Aorta (tissue), 5 donors: Measurements from ENCODE around the gene TUG1. TPM values are rescaled to one million over a fixed set of nuclear protein-coding genes. Genes with fewer than 3 reads are reported as not detected.

ENCODE experiments used
- ATAC-seq: fragments of 200-7000 bp; cut with Tn5 transposase; one replicate; pipeline ENCODE4 v1.9.1; 2022; ENCODE audit warnings: moderate library complexity; ENCODE audit not compliant: low FRiP score
- DNase-seq, 2 donors: peaks; one replicate each; pipeline ENCODE4 v3.0.0-alpha.2; 2020
- H3K27ac ChIP-seq, 2 donors: one replicate each; pipeline ENCODE4 v1.5.1; 2013; ENCODE audit warnings: low read length in 2 of 2, mild to moderate bottlenecking in 2 of 2, moderate library complexity in 2 of 2, control low read depth in 1 of 2, inconsistent platforms in 1 of 2, low read depth in 1 of 2
- H3K27me3 ChIP-seq, 2 donors: one replicate each; pipeline ENCODE4 v1.6.1; 2013; ENCODE audit warnings: control low read depth in 1 of 2, low read length in 1 of 2, mild to moderate bottlenecking in 1 of 2, moderate library complexity in 1 of 2; ENCODE audit not compliant: insufficient read depth in 2 of 2, control insufficient read depth in 1 of 2
- H3K36me3 ChIP-seq, 2 donors: one replicate each; pipeline ENCODE4 v1.6.1; 2013; ENCODE audit warnings: control low read depth in 1 of 2, low read length in 1 of 2, mild to moderate bottlenecking in 1 of 2; ENCODE audit not compliant: insufficient read depth in 2 of 2, control insufficient read depth in 1 of 2
- H3K4me1 ChIP-seq, 2 donors: one replicate each; pipeline ENCODE4 v1.6.1; 2013; ENCODE audit warnings: low read length in 2 of 2, control low read depth in 1 of 2, mild to moderate bottlenecking in 1 of 2, moderate library complexity in 1 of 2; ENCODE audit not compliant: insufficient read depth in 2 of 2, control insufficient read depth in 1 of 2
- H3K4me3 ChIP-seq, 2 donors: one replicate each; pipeline ENCODE4 v1.5.1; 2013; ENCODE audit warnings: low read length in 2 of 2, control low read depth in 1 of 2, mild to moderate bottlenecking in 1 of 2
- H3K9me3 ChIP-seq: one replicate; pipeline ENCODE4 v1.6.1; 2013; ENCODE audit warnings: mild to moderate bottlenecking, low read length; ENCODE audit not compliant: control insufficient read depth
- WGBS, 2 donors: extraction: QIAGEN DNeasy Blood & Tissue Kit; methylation state at CpG; one replicate each; pipeline ENCODE4 v1.1.7; 2013; 5-methylcytosine and 5-hydroxymethylcytosine counted together
- intact Hi-C, 2 donors: fragments of 100-400 bp; cut with DNase I; formaldehyde crosslinking; loops; one replicate each; pipeline versions ENCODE4 v1.14.2 to v1.15.0; 2022
- polyA plus RNA-seq, 2 donors: library from polyadenylated mRNA; stranded (reverse); fragments of 200-250 nt; gene quantifications; one replicate each; pipeline ENCODE4 v1.2.3, GENCODE V29; 2013
- total RNA-seq, 2 donors: library from RNA; stranded (reverse); fragmentation: NEBNext Ultra II Directional; extraction: Animal tissue kit (Norgen Biotek cat#: 25700); gene quantifications; one replicate each; pipeline ENCODE4 v1.2.1, GENCODE V29; 2021
- donor health status: healthy with polysubstance abuse.
- donor health status: Bipolar disorder and iron deficiency.
- donor health status: DM: no; HTN: no; CAD: no.
- donor health status: DM: no; HTN: no; CAD: no.
- donor health status: DM: yes; HTN: yes; CAD: no.

Gene TUG1
- total and polyA plus RNA-seq, 4 donors: 10.6 to 89.4 (median 77.0) TPM

- Histone ChIP-seq H3K36me3 (peaks cover 10 to 23% of the 10 kb centered on the region in 2 donors), H3K9me3 (no peaks in the 10 kb centered on the region), H3K27ac (no peak overlapping the region), H3K4me1 (no peaks in the 10 kb centered on the region), H3K4me3 (no peak overlapping the region), H3K27me3 (no peaks in the 10 kb centered on the region)
- ATAC-seq: no peak
- intact Hi-C loops: loop anchor here (10.0 kb wide), 1 partner anchor 293 kb away; the partner anchor contains the start of gene SLC35E4 (in 2 of the 2)
- DNase-seq: no peak
- 92 to 95% methylated on average over 10 of the region's 10 CpGs for WGBS, 2 donors
Measured at GRCh38 chr22:30927806-30928205, 41.3 kb upstream of the TUG1 start.

- Histone ChIP-seq H3K36me3 (peaks cover 10 to 24% of the 10 kb centered on the region in 2 donors), H3K4me3 (no peak overlapping the region), H3K27me3 (no peaks in the 10 kb centered on the region), H3K4me1 (no peaks in the 10 kb centered on the region), H3K27ac (no peak overlapping the region), H3K9me3 (no peaks in the 10 kb centered on the region)
- WGBS, 2 donors: 94 to 95% methylated on average over 6 of the region's 6 CpGs
- DNase-seq (no peak), ATAC-seq (no peak)
- intact Hi-C loops: loop anchor here (10.0 kb wide), 1 partner anchor 294 kb away; the partner anchor contains the start of gene SLC35E4 (in 2 of the 2)
Measured at GRCh38 chr22:30928401-30928800, 40.7 kb upstream of the TUG1 start.

DNA sequence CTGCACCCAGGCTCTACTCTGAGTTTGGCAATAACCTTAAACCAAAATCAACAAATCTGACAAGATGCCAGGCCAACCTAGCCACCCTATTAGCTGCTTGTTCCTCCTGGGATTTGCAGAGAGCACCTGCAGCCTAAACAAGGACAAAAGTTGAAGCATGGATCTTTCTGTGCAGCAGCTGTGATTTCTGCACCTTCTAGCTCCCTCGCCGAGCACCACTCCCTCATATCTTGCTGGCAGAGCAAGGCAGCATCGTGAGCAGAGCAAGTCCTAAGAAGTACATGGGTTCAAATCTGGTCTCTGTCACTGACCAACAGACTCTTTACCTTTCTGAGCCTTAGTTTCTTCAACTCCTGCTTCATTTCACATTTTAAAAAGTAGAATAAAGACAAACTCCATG, 38.8 kb upstream of the TUG1 start:
- Histone ChIP-seq H3K4me3 (no peak overlapping the region), H3K9me3 (no peaks in the 10 kb centered on the region), H3K4me1 (no peaks in the 10 kb centered on the region), H3K36me3 (peaks cover 10 to 39% of the 10 kb centered on the region in 2 donors), H3K27ac (no peak overlapping the region), H3K27me3 (no peaks in the 10 kb centered on the region)
- WGBS, 2 donors: 74 to 75% methylated on average over 3 of the region's 3 CpGs
- intact Hi-C loops: no loop called here
- no peak for DNase-seq
- no peak for ATAC-seq

DNA sequence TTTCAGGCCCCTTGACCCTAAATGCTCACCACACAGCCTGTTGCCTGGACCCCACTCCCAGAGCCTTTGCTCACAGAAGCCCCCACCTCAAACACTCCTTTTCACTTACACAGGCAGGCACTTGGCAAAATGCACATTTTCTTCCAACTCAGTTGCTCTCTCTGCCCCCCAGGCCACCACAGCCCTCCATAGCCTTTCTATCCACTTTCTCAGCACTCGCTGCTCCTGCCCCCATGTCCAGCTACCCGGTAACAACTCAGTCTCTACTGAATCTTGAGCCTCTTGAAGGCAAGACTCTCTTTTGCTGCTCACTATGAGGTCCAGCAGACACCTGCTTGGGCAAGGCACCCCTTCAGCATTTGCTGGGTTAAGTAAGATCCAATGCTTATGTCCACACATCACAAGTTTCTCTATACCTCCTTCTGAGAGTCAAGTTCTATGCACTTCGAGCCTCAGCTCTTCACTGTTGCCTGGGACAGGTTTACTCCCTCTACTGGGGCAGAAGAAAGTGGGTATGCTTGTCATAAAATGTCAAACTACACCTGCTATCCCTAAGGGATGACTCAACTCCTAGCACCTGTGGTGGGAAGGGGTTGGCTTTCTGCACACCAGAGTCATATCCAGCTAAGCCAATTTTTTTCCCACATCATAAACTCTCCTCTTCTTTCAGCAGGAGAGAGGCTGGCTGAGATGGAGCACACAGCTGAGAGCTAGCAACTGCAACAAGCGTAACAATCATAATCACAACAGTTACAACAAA, 37.3 kb upstream of the TUG1 start:
- Histone ChIP-seq H3K4me1 (no peaks in the 10 kb centered on the region), H3K27me3 (no peaks in the 10 kb centered on the region), H3K36me3 (peaks cover 10 to 38% of the 10 kb centered on the region in 2 donors), H3K4me3 (no peak overlapping the region), H3K9me3 (no peaks in the 10 kb centered on the region), H3K27ac (no peak overlapping the region)
- DNase-seq (no peak), ATAC-seq (no peak)
- intact Hi-C loops: no loop called here
- 91 to 96% methylated on average over 4 of the region's 4 CpGs for WGBS, 2 donors

DNA sequence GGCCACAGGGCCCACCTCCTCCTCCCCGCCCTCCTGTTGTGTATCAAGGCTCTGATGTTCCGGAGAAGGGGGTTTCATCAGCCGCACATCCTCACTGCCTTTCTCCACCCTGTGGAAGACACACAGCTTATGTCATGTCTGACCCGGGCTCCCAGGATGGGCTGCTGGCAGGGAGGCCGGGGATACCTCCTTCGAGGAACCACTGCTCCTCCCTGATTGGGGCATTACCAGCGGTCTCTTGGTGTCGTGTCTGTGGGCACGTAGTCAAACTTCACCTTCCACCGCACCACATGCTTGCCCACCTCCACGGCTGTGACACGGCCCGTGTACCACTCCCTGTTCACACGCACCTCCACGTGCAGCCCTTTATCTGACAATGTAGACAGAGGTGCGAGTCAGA, 36.4 kb upstream of the TUG1 start:
- ATAC-seq (no peak), DNase-seq (no peak)
- Histone ChIP-seq H3K9me3 (no peaks in the 10 kb centered on the region), H3K36me3 (peaks cover 7 to 42% of the 10 kb centered on the region in 2 donors), H3K27me3 (no peaks in the 10 kb centered on the region), H3K27ac (no peak overlapping the region), H3K4me1 (no peaks in the 10 kb centered on the region), H3K4me3 (no peak overlapping the region)
- intact Hi-C loops: no loop called here
- 91 to 92% methylated on average over 16 of the region's 16 CpGs for WGBS, 2 donors

DNA sequence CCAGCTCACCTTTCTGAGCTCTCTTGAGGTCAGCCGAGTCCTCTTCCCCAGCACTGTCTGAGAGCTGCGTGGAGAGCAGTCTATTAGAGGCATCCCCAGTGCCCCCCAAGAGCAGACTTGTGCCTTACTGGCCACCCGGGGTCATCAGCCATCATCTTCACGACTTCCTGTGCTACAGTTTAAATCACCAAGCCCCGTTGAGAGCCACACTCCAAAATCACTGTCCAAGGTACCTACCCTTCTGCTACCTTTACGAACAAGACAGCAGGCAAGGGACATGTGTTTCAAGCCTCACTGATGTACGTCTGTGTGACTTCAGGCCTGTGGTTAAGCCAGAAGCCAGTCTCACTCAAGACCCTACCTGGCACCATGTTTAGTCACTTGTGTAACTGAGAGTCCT, 35.6 kb upstream of the TUG1 start:
- DNase-seq (no peak), ATAC-seq (no peak)
- Histone ChIP-seq H3K4me1 (no peaks in the 10 kb centered on the region), H3K27ac (no peak overlapping the region), H3K27me3 (no peaks in the 10 kb centered on the region), H3K36me3 (peaks cover 4 to 37% of the 10 kb centered on the region in 2 donors), H3K4me3 (no peak overlapping the region), H3K9me3 (no peaks in the 10 kb centered on the region)
- intact Hi-C loops: no loop called here
- WGBS, 2 donors: 78 to 79% methylated on average over 7 of the region's 7 CpGs

DNA sequence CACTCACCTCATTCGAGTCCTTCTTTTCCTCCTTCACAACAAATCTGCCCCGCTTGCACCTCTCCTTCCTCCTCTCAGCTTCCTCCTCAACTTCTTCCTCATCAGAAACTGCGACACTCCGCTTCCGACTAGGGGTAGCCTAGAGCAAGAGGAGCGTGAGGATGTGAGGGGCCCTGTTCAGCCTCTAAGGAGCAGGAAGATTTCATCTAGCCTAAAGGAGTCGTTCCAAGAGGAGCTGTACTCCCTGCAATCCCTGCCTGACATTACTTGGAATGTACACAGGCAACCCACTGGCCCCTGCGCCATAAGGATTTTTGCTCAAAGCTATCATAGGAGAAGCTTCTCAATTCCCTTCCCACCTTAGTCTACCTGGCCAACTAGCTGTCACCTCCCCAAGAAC, 35.0 kb upstream of the TUG1 start:
- intact Hi-C loops: no loop called here
- DNase-seq (no peak), ATAC-seq (no peak)
- Histone ChIP-seq H3K9me3 (no peaks in the 10 kb centered on the region), H3K27ac (no peak overlapping the region), H3K36me3 (peaks cover 3 to 37% of the 10 kb centered on the region in 2 donors), H3K27me3 (no peaks in the 10 kb centered on the region), H3K4me1 (no peaks in the 10 kb centered on the region), H3K4me3 (no peak overlapping the region)
- 93 to 99% methylated on average over 8 of the region's 8 CpGs for WGBS, 2 donors

GRCh38 chr22:30940685-30941362, 28.2 kb upstream of the TUG1 start:
- Histone ChIP-seq H3K27ac (no peak overlapping the region), H3K27me3 (no peaks in the 10 kb centered on the region), H3K4me1 (peaks cover 0 to 1% of the 10 kb centered on the region in 2 donors), H3K9me3 (no peaks in the 10 kb centered on the region), H3K36me3 (peaks cover 6 to 19% of the 10 kb centered on the region in 2 donors), H3K4me3 (no peak overlapping the region)
- no peak for DNase-seq
- intact Hi-C loops: no loop called here
- ATAC-seq: no peak
- WGBS, 2 donors: 83 to 89% methylated on average over 7 of the region's 7 CpGs

- H3K4me1 ChIP-seq: peaks cover 0 to 1% of the 10 kb centered on the region in 2 donors
- intact Hi-C loops: no loop called here
- ATAC-seq (no peak), DNase-seq (no peak)
- no peak overlapping the region for H3K4me3 ChIP-seq
- 93 to 95% methylated on average over 11 of the region's 11 CpGs for WGBS, 2 donors
- no peak overlapping the region for H3K27ac ChIP-seq
- peaks cover 6 to 17% of the 10 kb centered on the region in 2 donors for H3K36me3 ChIP-seq
- H3K27me3 ChIP-seq: no peaks in the 10 kb centered on the region
- no peaks in the 10 kb centered on the region for H3K9me3 ChIP-seq
Measured at GRCh38 chr22:30941363-30941740, 27.7 kb upstream of the TUG1 start.
